Activated T-cell treated with anti-CD3 and anti-CD28 coated beads, Interleukin-2, amount 50 U/mL, for 72 hours (primary cell): ENCODE data around the gene CHCHD3. TPM values are rescaled to one million over a fixed set of nuclear protein-coding genes. Genes with fewer than 3 reads are reported as not detected.

ENCODE experiments used
- ATAC-seq, 2 donors: fragments of 150-1000 bp; cut with Tn5 transposase; replicated peaks in 1 of 2; 2 replicates each; pipeline ENCODE4 v1.10.0; 2021; ENCODE audit warnings: moderate library complexity in 2 of 2, mild to moderate bottlenecking in 1 of 2
- DNase-seq, 2 donors: peaks; one replicate each; pipeline ENCODE4 v3.0.0; 2021 to 2022; ENCODE audit warnings: mixed read lengths in 1 of 2
- H3K27ac Mint-ChIP-seq: one replicate; pipeline ENCODE4 v1.8.0; 2022; ENCODE audit warnings: mild to moderate bottlenecking, moderate library complexity, mixed read lengths
- H3K27me3 Mint-ChIP-seq: one replicate; pipeline ENCODE4 v1.8.0; 2022; ENCODE audit warnings: low read depth, mixed read lengths
- H3K36me3 Mint-ChIP-seq, 2 donors: one replicate each; pipeline ENCODE4 v1.8.0; 2022; ENCODE audit warnings: mixed read lengths in 2 of 2, mild to moderate bottlenecking in 1 of 2; ENCODE audit not compliant: insufficient read depth in 2 of 2
- H3K4me1 Mint-ChIP-seq: one replicate; pipeline ENCODE4 v1.8.0; 2022; ENCODE audit warnings: low read depth, mixed read lengths
- H3K4me3 Mint-ChIP-seq, 2 donors: one replicate each; pipeline ENCODE4 v1.8.0; 2022; ENCODE audit warnings: mild to moderate bottlenecking in 2 of 2, mixed read lengths in 2 of 2, moderate library complexity in 2 of 2
- H3K9me3 Mint-ChIP-seq, 2 donors: one replicate each; pipeline ENCODE4 v1.8.0; 2022; ENCODE audit warnings: mixed read lengths in 2 of 2
- total RNA-seq, 2 donors: library from RNA; stranded (reverse); gene quantifications; one replicate each; pipeline ENCODE4 v1.2.3, GENCODE V29; 2022

CHCHD3 gene
- total RNA-seq, 2 donors from 2014 or later = 59.3 to 75.5 TPM

DNA sequence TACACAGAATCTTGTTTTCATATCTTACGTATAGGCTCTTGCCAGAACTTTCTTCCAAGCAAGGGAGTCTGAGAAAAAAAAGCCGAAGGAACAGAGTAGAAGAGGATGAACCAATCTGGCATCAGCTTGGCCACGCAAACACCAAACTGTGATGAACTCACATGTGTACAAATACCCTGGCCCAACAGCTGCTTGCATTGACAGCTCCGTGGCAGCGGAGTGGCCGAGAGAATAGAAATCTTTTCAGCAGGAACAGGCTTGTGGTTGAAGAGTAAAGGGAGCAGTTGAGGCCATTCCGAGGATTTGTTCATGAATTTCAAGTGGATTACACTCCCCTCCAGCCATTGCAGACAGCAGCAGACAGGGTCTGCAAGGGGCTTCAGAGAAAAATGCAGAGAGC is 331.8 kb downstream of the CHCHD3 start:
- ATAC-seq (no peak), DNase-seq (no peak)
- Mint-ChIP-seq H3K27me3 (no peaks in the 10 kb centered on the region), H3K4me1 (peaks cover 6% of the 10 kb centered on the region), H3K4me3 (no peak overlapping the region), H3K9me3 (peaks cover 2% of the 10 kb centered on the region in 2 donors), H3K36me3 (no peaks in the 10 kb centered on the region), H3K27ac (no peak overlapping the region)

DNA sequence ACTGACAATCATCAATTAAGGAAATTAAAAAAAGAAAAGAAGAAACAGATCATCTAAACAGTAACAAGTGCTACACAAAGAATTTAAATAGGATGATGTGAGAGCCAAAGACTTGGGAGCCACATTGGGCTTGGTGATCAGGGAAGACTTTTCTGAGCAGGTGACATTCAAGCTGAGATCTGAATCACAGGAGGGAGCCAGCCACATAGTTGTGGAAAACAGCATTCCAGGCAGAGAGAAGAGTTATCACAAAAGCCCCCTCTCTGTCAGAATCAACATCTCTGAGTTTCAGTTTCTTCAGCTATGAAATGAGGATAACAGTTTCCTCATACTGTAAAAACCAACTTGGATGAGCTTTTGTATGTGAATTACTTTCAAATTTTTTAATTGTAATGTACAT is 336.4 kb downstream of the CHCHD3 start:
- no peak overlapping the region for H3K4me3 Mint-ChIP-seq
- no peaks in the 10 kb centered on the region for H3K27me3 Mint-ChIP-seq
- ATAC-seq (no peak), DNase-seq (no peak)
- no peak overlapping the region for H3K27ac Mint-ChIP-seq
- H3K36me3 Mint-ChIP-seq = peaks cover 5% of the 10 kb centered on the region in 2 donors
- peaks cover 6% of the 10 kb centered on the region for H3K4me1 Mint-ChIP-seq
- H3K9me3 Mint-ChIP-seq = peaks cover 7 to 11% of the 10 kb centered on the region in 2 donors

DNA sequence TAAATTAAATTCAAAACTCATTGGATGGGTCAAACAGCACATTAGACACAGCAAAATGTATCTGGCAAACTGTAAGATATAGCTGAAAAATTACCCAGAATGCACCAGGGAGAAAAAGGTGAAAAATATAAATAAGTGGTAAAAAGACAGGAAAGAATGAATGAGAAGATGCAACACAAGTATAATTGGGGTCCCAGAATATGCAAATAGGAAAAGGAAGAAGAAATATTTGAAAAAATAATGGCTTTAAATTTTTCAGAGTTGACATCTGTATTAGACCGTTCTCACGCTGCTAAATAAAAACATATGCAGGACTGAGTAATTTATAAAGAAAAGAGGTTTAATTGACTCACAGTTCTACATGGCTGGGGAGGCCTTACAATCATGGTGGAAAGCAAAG is 337.9 kb downstream of the CHCHD3 start:
- H3K4me3 Mint-ChIP-seq = no peak overlapping the region
- no peak overlapping the region for H3K27ac Mint-ChIP-seq
- peaks cover 8 to 11% of the 10 kb centered on the region in 2 donors for H3K9me3 Mint-ChIP-seq
- DNase-seq = no peak
- no peaks in the 10 kb centered on the region for H3K4me1 Mint-ChIP-seq
- no peak for ATAC-seq
- H3K27me3 Mint-ChIP-seq = peaks cover 4% of the 10 kb centered on the region
- H3K36me3 Mint-ChIP-seq = peaks cover 5% of the 10 kb centered on the region in 2 donors

DNA sequence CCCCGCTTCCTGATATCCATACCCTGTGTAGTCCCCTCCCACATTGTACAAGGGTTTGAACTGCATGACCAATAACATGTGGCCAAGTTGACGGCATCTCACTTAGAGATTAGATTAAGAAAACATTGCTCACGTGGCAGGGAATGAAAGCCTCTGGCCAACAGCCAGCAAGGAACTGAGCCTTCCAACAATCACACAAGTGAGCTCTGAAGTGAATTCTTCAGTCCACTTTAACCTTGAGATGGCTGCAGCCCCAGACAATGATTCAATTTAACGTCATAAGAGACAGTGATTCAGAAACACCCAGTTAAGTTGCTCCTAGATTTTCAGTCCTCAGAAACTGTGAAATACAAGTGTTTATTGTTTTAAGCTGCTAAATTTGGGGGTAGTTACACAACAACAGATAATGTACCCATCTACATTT is 339.7 kb downstream of the CHCHD3 start:
- H3K36me3 Mint-ChIP-seq = peaks cover 5% of the 10 kb centered on the region in 2 donors
- no peaks in the 10 kb centered on the region for H3K4me1 Mint-ChIP-seq
- H3K4me3 Mint-ChIP-seq = no peak overlapping the region
- H3K9me3 Mint-ChIP-seq = peaks cover 8 to 11% of the 10 kb centered on the region in 2 donors
- no peak overlapping the region for H3K27ac Mint-ChIP-seq
- DNase-seq = no peak
- no peak for ATAC-seq
- peaks cover 11% of the 10 kb centered on the region for H3K27me3 Mint-ChIP-seq

DNA sequence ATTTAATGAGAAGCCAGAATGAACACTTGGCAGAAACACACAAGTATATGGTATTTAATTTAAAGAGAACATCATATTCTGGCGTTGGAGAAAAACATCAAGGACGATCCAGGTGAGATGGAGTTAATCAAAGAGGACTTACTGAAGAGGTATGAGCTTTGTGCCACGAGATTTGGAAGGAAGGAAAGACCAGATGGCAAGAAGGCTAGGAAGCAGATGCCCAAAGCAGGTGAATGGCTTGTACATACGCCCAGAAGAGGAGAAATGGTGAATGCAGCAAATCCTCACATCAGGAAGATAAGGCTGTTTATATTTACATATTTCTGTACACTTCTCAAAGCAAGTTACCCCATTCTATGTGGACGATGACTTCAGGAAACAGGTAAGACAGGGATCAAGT is 341.7 kb downstream of the CHCHD3 start:
- ATAC-seq = no peak
- Mint-ChIP-seq H3K9me3 (peaks cover 6 to 9% of the 10 kb centered on the region in 2 donors), H3K27ac (no peak overlapping the region), H3K4me1 (no peaks in the 10 kb centered on the region), H3K27me3 (peaks cover 11% of the 10 kb centered on the region), H3K4me3 (no peak overlapping the region), H3K36me3 (peaks cover 5% of the 10 kb centered on the region in 2 donors)
- no peak for DNase-seq

DNA sequence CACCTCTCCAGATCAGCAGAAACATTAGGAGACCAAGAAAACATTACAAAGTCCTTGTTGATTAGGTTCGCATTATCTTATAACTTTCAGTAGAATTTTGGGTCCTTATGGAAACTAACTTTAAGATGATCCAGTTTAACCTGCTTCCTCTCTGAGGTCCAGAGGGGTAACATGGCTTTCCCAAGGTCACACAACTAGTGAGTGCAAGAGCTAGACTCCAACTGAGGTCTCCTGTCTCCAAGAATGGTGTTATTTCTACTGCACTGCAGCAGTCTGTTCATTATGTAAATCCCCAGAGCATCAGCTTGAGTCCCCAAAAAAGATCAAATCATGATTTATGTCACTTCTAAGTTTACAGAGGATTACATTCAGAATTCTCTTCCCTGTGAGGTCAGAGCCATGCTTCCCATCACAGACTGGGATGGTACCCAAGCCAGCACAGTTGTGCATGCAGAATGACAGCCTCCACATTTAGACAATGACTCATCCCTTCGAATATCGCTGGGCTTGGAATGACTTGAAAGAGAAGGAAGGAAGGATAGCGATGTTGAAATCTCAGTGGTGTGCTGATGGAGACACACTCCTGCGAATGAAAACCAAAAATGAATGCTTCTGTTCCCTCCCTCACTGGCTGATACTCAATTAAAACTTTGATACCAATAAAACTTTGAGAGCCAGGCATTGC is 342.5 kb downstream of the CHCHD3 start:
- Mint-ChIP-seq H3K4me1 (no peaks in the 10 kb centered on the region), H3K4me3 (no peak overlapping the region), H3K36me3 (peaks cover 3 to 5% of the 10 kb centered on the region in 2 donors), H3K27me3 (peaks cover 11% of the 10 kb centered on the region), H3K9me3 (peaks cover 5 to 7% of the 10 kb centered on the region in 2 donors), H3K27ac (no peak overlapping the region)
- ATAC-seq (no peak), DNase-seq (no peak)

DNA sequence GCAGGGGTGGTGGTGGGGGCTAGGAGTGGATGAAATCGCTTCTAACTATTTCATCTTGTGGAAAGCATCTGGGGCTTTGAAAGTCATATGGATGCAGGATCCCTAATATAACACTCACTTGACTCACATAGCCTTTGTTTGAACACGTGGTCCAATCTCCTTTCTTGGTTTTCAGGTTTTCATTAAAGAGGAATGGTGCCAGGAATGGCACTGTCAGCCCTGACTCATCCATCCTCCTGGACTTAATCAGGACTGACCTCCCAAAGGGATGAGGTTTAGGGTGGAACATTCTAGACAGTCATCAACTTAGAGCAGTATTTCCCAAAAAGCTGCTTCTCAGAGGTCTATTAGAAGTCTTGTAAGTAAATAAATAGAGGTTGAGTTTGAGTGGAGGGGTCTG is 343.6 kb downstream of the CHCHD3 start:
- H3K27me3 Mint-ChIP-seq = peaks cover 11% of the 10 kb centered on the region
- peaks cover 3 to 4% of the 10 kb centered on the region in 2 donors for H3K9me3 Mint-ChIP-seq
- peaks cover 0 to 5% of the 10 kb centered on the region in 2 donors for H3K36me3 Mint-ChIP-seq
- DNase-seq = no peak
- H3K27ac Mint-ChIP-seq = no peak overlapping the region
- H3K4me1 Mint-ChIP-seq = no peaks in the 10 kb centered on the region
- H3K4me3 Mint-ChIP-seq = no peak overlapping the region
- ATAC-seq = no peak

DNA sequence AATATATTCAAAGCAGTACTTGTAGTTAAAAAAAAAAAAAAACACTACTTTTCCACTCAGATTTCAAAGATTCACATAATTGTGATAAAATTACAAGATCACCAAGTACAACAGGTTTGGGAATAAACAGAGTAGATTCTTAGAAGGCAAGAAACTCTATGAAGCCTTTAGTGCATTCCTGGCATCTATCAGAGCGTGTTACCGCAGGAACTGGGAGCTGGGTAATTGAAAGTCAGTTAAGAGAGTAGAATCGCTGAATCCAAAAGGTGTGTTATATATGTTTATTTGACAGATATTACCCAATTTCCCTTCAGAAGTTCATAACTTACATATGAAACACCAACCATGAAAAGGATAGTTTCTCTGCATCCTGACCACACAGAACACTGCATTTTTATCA is 346.4 kb downstream of the CHCHD3 start:
- ATAC-seq (no peak), DNase-seq (no peak)
- H3K27me3 Mint-ChIP-seq = peaks cover 11% of the 10 kb centered on the region
- H3K4me1 Mint-ChIP-seq = no peaks in the 10 kb centered on the region
- H3K4me3 Mint-ChIP-seq = no peak overlapping the region
- no peak overlapping the region for H3K27ac Mint-ChIP-seq
- H3K36me3 Mint-ChIP-seq = no peaks in the 10 kb centered on the region
- peaks cover 0 to 2% of the 10 kb centered on the region in 2 donors for H3K9me3 Mint-ChIP-seq

Other genes with a start within 250 kb of the CHCHD3 start
- 10 to 100 TPM; 74.1 to 76.3 TPM for gene EXOC4, start 171.0 kb upstream of the CHCHD3 start, total RNA-seq